Skin epidermis (tissue), 12 donors: Measurements from ENCODE around the gene MADCAM1.

ENCODE experiments used
- H3K27ac ChIP-seq, 21 experiments: fragments of 200-600 bp; sonication (generic) in 11 of 21; one replicate each; pipeline ENCODE4 v1.5.0; 2020; ENCODE audit warnings: mild to moderate bottlenecking in 3 of 21, inconsistent platforms in 2 of 21, moderate library complexity in 2 of 21
- H3K4me3 ChIP-seq, 7 experiments: fragments of 200-600 bp; sonication (generic) in 2 of 7; one replicate each; pipeline ENCODE4 v1.5.0; 2020; ENCODE audit warnings: inconsistent platforms in 2 of 7, mild to moderate bottlenecking in 2 of 7, moderate library complexity in 1 of 7

Gene MADCAM1

GRCh38 chr19:484494-484893 is 11.8 kb upstream of the MADCAM1 start:
- Histone ChIP-seq H3K27ac (no peak overlapping the region), H3K4me3 (no peak overlapping the region)

- Histone ChIP-seq H3K4me3 (no peak overlapping the region), H3K27ac (peak overlapping the region in 1 of 21 experiments; percentile 3)
Observed at GRCh38 chr19:485077-485476, 11.2 kb upstream of the MADCAM1 start.

DNA sequence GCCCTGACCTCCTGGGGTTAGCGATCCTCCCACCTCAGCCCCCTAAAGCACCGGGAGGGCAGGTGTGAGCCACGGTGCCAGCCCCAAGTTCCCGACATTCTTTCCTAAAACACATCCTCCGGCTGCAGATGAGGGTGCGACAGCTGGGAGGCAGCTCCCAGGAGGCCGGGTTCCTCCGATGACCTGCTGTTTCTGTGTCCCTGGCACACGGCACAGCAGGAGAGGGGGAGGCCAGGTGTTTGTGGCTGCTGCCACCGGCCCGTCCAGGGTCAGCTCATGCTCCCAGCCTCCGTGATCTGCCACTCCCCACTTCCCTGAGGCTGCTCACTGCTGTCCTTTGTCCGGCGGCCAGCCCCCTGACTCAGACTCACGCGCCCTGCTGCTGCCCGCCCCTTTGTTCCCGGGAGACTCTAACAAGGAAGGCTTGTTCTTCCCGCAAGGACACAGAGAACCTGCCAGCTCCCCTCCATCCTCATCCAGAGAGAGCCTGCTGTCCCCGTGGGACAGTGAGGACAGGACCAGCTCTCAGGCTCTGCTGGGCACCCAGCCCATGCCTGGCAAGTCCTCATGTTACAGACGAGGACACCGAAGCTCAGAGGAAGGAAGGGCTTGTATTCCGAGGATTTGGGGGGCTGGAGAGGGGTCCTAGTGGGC is 10.6 kb upstream of the MADCAM1 start:
- no peak overlapping the region for H3K4me3 ChIP-seq
- H3K27ac ChIP-seq = peak overlapping the region in 1 of 21 experiments; percentile 3

DNA sequence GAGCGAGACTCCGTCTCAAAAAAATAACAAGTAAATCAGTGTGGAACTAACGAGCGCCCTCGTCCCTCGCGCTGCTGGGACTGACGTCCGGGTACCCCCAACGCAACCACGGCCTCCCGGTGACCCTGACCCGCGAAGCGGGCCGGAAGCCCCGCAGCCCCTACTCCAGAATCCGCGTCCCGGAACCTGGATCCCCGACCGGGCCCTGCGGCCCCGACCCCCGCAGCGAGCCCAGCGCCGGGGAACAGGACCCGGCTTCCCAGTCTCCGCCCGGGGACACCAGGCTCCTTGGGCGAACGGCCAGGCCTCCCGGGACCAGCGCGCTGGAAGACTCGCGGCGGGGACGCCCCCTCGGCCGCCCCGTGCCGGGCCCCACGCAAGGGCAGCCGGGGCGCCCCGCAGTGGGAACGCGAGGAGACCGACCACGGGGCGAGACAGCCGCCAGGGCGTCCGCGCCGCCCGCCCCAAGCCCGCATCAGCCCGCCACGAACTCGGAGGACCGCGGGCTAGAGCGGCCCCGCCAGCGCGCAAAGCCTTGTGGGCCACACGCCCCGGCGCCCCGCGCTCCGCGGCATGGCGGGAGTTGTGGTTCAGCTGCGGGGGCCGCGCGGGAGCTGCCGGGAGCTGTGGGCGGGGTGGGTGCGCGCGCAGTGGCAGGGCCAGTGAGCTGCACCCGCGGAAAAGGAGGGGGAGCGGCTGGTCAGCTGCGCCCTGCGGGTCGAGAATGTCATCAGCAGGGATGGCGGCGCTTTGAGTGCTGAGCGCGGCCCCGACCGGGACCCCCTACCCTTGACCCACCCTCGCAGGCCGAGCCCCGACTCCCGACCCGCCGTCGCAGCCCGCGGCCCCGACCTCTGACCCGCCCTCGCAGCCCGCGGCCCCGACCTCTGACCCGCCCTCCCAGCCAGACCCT is 7.5 kb upstream of the MADCAM1 start:
- peak overlapping the region; percentile 78 to 95 (median 90) for H3K4me3 ChIP-seq
- H3K27ac ChIP-seq = peak overlapping the region; percentile 89 to 99 (median 97)

DNA sequence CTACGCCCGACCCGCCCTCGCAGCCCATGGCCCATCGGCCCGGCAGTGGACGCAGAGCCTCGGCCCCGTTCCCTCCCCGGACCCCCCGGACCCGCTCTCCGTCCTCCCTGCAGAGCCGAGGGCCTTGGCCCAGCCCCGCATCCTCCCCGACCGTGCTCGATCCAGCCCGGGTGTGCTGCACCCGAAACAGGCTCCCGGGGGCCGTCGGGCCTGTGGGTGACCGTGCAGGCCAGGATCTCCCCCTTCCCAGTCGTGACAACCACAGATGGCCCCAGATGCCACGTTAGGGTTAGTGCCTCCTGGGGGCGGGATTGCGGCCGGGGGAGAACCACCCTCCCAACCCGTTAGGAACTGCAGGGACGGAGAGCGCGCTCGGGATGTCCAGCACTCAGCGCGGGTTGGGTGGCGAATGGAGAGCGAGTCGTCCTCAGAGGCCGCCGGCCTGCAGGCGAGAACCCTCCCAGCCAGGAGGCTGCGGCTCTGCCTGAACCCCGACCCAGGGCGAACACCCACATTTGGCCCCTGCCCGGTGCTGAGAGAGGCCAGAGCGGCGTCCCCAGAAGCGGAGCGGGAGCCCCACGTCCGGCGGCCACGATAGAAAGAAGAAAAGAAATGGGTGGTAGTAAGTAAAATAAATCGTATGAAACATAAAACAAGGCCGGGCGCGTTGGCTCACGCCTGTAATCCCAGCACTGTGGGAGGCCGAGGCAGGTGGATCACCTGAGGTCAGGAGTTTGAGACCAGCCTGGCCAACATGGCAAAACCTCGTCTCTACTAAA is 6.7 kb upstream of the MADCAM1 start:
- peak overlapping the region; percentile 52 to 99 (median 97) for H3K27ac ChIP-seq

DNA sequence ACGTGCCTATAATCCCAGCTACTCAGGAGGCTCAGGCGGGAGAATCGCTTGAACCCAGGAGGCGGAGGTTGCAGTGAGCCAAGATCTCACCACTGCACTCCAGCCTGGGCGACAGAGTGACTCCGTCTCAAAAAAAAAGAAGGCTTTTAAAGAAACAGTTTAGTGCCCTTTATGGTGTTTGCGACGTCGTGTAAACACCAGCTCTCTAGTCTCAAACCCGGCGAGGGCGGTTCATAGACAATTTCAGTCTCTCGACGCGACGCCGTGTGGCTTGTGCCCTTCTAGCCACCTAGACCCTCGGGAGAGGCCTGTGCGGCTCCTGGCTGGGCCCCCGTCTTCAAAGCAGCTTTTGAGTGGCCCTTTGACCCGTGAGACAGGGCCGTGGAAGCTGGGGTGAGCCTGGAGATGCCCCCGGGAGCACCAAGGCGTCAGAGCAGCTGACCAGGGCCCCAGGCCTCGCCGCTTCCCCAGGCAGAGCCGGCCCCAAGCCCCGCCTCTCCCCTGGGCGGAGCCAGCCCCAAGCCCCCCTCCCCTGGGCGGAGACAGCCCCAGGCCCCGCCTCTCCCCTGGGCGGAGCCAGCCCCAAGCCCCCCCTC is 5.0 kb upstream of the MADCAM1 start:
- H3K27ac ChIP-seq = peak overlapping the region in 2 of 21 experiments; percentile 11 to 31

More for the DNA sequence above, 6.7 kb upstream of the MADCAM1 start:
- peak overlapping the region; percentile 78 to 95 (median 90) for H3K4me3 ChIP-seq

DNA sequence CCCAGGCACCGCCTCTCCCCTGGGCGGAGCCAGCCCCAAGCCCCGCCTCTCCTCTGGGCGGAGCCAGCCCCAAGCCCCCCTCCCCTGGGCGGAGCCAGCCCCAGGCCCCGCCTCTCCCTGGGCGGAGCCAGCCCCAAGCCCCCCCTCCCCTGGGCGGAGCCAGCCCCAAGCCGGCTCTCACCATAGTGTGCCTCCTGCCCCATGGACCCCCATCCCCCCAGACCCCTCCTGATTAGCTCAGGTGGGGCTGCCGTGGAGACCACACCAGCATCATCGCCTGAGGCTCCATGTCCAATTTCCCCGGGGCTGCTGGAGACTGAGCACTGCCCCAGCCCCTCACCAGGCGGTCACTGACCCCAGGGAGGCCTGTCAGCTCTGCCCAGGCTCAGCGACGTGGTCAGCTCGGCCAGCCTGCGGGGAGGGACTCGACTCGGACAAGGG is 4.2 kb upstream of the MADCAM1 start:
- no peak overlapping the region for H3K27ac ChIP-seq
- H3K4me3 ChIP-seq = no peak overlapping the region

More for the DNA sequence above, 5.0 kb upstream of the MADCAM1 start:
- H3K4me3 ChIP-seq = no peak overlapping the region

DNA sequence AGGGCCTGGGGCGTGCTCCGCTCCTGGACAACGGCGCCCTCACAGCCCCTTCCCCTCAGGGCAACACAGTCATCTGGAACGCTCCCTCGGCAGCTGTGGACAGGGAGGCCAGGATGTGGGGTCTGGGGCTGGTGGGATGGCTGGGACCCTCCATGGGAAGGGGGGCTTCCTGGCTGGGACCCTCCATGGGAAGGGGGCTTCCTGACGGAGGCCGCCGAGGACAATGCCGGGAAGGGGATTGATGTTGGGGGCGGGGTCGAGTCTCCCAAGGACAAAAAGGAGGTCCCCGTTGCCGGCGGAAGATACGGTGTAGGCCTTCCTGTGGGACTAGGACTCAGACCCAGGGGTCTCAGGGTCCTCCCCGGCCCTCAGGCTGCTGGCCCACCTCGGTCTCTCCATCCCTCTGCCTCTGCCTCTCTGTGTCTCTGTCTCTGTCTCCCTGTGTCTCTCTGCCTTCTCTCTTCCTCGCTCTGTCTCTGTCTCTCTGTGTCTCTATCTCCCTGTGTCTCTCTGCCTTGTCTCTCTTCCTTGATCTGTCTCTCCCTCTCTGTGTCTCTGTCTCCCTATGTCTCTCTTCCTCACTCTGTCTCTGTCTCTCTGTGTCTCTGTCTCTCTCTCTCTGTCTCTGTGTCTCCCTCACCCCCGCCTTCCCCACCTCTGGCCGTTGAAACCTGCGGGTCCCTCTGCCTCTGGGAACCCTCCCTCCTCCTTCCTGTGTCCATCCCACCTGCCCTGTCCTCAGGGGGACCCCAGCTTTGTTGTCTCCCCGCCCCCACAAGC is 2.7 kb upstream of the MADCAM1 start:
- H3K4me3 ChIP-seq = no peak overlapping the region
- H3K27ac ChIP-seq = no peak overlapping the region

- Histone ChIP-seq H3K27ac (no peak overlapping the region), H3K4me3 (no peak overlapping the region)
Observed at GRCh38 chr19:494171-495080, 1.9 kb upstream of the MADCAM1 start.

DNA sequence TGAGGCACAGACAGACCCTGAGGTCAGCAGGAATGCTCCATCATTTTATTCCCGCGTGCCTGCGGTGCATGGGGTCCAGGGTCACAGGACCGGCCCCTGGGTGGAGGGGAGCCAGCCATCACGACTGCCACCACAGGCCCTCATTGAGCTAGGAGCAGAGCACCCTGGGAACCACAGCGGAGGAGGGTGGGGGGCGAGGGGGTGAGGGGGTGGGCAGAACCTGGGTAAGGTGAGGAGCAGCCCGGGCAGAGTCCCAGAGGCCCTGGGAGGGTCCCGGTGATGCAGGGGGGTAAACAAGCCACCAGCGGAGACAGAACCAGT is 1.2 kb upstream of the MADCAM1 start:
- H3K27ac ChIP-seq = no peak overlapping the region
- no peak overlapping the region for H3K4me3 ChIP-seq

DNA sequence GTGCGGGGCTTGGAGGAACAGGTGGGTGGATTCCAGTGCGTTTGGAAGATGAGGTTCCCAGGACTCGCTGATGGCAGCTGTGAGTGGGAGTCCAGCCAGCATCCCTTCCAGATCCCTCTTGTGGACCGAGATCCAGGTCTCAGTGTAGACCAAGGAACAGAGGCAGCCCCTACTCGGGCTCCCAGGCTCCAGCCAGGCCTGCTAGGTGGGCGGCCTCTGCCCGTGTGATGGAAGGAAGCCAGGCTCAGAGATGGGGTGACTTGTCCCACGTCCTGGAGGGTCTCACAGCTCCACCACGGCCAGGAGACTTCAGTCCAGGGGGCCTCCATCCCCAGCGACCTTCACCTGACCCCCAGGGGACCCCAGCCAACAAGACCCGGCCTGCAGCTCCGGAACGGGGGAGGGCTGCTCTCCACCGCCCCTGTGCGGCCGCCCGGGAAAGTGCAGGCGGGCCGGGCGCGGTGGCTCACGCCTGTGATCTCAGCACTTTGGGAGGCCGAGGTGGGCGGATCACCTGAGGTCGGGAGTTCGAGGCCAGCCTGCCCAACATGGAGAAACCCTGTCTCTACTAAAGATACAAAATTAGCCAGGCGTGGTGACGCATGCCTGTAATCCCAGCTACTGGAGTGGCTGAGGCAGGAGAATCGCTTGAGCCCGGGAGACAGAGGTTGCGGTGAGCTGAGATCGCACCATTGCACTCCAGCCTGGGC is 729 bp upstream of the MADCAM1 start:
- Histone ChIP-seq H3K4me3 (no peak overlapping the region), H3K27ac (no peak overlapping the region)

DNA sequence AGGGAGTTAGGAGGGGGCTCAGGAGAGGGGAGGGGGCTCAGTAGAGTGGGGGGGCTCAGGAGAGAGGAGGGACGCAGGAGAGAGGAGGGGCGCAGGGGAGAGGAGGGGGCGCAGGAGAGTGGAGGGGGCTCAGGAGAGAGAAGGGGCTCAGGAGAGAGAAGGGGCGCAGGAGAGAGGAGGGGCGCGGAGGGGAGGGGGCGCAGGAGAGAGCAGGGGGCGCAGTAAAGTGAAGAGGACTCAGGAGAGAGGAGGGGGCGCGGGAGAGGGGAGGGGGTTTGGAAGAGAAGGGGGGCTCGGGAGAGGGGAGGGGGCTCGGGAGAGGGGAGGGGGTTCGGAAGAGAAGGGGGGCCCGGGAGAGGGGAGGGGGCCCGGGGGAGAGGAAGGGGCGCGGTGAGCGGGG is 700 bp downstream of the MADCAM1 start:
- Histone ChIP-seq H3K4me3 (no peak overlapping the region), H3K27ac (no peak overlapping the region)

GRCh38 chr19:497491-497868 is 1.2 kb downstream of the MADCAM1 start:
- no peak overlapping the region for H3K4me3 ChIP-seq
- no peak overlapping the region for H3K27ac ChIP-seq

DNA sequence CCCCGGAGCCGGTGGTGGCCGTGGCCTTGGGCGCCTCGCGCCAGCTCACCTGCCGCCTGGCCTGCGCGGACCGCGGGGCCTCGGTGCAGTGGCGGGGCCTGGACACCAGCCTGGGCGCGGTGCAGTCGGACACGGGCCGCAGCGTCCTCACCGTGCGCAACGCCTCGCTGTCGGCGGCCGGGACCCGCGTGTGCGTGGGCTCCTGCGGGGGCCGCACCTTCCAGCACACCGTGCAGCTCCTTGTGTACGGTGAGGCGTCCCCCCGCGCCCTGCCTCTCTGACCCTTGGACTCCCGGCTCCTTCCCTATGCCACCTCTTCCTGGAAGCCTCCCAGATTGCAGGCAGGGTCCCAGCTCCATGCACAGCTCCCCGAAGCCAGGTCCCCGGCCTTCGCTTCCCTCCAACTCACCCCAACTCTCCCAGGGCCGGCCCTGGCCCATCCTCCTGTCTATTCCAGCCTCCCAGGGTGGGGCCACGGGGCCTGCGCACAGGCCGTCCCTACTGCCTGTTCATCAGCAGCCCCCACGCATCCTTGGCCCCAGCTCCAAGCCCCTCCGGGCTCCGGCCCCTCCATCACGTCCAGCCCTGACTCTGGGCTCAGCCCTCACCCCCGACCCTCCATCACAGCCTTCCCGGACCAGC is 1.7 kb downstream of the MADCAM1 start:
- no peak overlapping the region for H3K4me3 ChIP-seq
- no peak overlapping the region for H3K27ac ChIP-seq

- no peak overlapping the region for H3K4me3 ChIP-seq
- no peak overlapping the region for H3K27ac ChIP-seq
Observed at GRCh38 chr19:498511-498891, 2.2 kb downstream of the MADCAM1 start.

GRCh38 chr19:498977-499623 is 2.8 kb downstream of the MADCAM1 start:
- Histone ChIP-seq H3K4me3 (no peak overlapping the region), H3K27ac (no peak overlapping the region)

DNA sequence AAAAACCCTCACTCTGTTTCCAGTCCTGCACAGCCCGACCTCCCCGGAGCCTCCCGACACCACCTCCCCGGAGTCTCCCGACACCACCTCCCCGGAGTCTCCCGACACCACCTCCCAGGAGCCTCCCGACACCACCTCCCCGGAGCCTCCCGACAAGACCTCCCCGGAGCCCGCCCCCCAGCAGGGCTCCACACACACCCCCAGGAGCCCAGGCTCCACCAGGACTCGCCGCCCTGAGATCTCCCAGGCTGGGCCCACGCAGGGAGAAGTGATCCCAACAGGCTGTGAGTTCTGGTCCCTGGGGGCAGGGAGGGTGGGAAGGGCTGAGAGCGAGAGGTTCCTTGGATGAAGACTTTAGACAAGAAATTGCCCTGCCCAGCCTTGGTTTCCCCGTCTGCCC is 5.4 kb downstream of the MADCAM1 start:
- Histone ChIP-seq H3K4me3 (no peak overlapping the region), H3K27ac (no peak overlapping the region)
